ENCODE data around the gene IL36B.

Gene IL36B

GRCh38 chr2:113069676-113070605 is 17.3 kb upstream of the IL36B start:
- DNase-seq (ENCODE audit: low read depth): no peak
- no peak overlapping the region for H3K4me3 ChIP-seq (ENCODE audit: low read depth, low read length)
- TF ChIP-seq CTCF (IDR thresholded peaks at IDR 0.05; ENCODE audit: insufficient read depth, low read depth, low read length, missing control alignments): no peak

- no peak for TF ChIP-seq CTCF (IDR thresholded peaks at IDR 0.05; ENCODE audit: insufficient read depth, low read depth, low read length, missing control alignments)
- no peak overlapping the region for H3K4me3 ChIP-seq (ENCODE audit: low read depth, low read length)
- no peak for DNase-seq (ENCODE audit: low read depth)
Measured at GRCh38 chr2:113068706-113069485, 16.2 kb upstream of the IL36B start.

GRCh38 chr2:113068249-113068648 is 15.6 kb upstream of the IL36B start:
- TF ChIP-seq CTCF (IDR thresholded peaks at IDR 0.05; ENCODE audit: insufficient read depth, low read depth, low read length, missing control alignments): no peak
- DNase-seq (ENCODE audit: low read depth): no peak
- no peak overlapping the region for H3K4me3 ChIP-seq (ENCODE audit: low read depth, low read length)

GRCh38 chr2:113067681-113068080 is 15.0 kb upstream of the IL36B start, which contains the start of gene IL1F10:
IL1F10 (plus strand) TSS chr2:113067970; CDS start chr2:113072739, 4,769 bp downstream.
- TF ChIP-seq CTCF (IDR thresholded peaks at IDR 0.05; ENCODE audit: insufficient read depth, low read depth, low read length, missing control alignments): no peak
- DNase-seq (ENCODE audit: low read depth): no peak
- H3K4me3 ChIP-seq (ENCODE audit: low read depth, low read length): no peak within 1 kb of the TSS

- no peak for TF ChIP-seq CTCF (IDR thresholded peaks at IDR 0.05; ENCODE audit: insufficient read depth, low read depth, low read length, missing control alignments)
- no peak overlapping the region for H3K4me3 ChIP-seq (ENCODE audit: low read depth, low read length)
- DNase-seq (ENCODE audit: low read depth): no peak
Measured at GRCh38 chr2:113064898-113065297, 12.2 kb upstream of the IL36B start.

- no peak overlapping the region for H3K4me3 ChIP-seq (ENCODE audit: low read depth, low read length)
- no peak for DNase-seq (ENCODE audit: low read depth)
- TF ChIP-seq CTCF (IDR thresholded peaks at IDR 0.05; ENCODE audit: insufficient read depth, low read depth, low read length, missing control alignments): no peak
Measured at GRCh38 chr2:113064281-113064680, 11.6 kb upstream of the IL36B start.

Data from GM12865 (cell line).